ENCODE measurements around the gene AMBRA1. TPM values are rescaled to one million over a fixed set of nuclear protein-coding genes. Genes with fewer than 3 reads are reported as not detected.

AMBRA1 gene
- total RNA-seq, 1 donor from 2014 or later = 45.8 TPM

GRCh38 chr11:46393231-46393616, 200.6 kb downstream of the AMBRA1 start:
- no peak for DNase-seq (ENCODE audit: low read depth, low spot score)
- Mint-ChIP-seq H3K27me3 (ENCODE audit: low read depth) (peaks cover 49% of the 10 kb centered on the region), H3K36me3 (ENCODE audit: low read depth) (no peaks in the 10 kb centered on the region), H3K4me1 (peaks cover 15% of the 10 kb centered on the region), H3K9me3 (no peaks in the 10 kb centered on the region), H3K27ac (ENCODE audit: unreplicated experiment) (no peak overlapping the region), H3K4me3 (peak overlapping the region; percentile 90)
- TF ChIP-seq, protein P1, sequence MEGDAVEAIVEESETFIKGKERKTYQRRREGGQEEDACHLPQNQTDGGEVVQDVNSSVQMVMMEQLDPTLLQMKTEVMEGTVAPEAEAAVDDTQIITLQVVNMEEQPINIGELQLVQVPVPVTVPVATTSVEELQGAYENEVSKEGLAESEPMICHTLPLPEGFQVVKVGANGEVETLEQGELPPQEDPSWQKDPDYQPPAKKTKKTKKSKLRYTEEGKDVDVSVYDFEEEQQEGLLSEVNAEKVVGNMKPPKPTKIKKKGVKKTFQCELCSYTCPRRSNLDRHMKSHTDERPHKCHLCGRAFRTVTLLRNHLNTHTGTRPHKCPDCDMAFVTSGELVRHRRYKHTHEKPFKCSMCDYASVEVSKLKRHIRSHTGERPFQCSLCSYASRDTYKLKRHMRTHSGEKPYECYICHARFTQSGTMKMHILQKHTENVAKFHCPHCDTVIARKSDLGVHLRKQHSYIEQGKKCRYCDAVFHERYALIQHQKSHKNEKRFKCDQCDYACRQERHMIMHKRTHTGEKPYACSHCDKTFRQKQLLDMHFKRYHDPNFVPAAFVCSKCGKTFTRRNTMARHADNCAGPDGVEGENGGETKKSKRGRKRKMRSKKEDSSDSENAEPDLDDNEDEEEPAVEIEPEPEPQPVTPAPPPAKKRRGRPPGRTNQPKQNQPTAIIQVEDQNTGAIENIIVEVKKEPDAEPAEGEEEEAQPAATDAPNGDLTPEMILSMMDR (conservative IDR thresholded peaks at IDR 0.05) = no peak

DNA sequence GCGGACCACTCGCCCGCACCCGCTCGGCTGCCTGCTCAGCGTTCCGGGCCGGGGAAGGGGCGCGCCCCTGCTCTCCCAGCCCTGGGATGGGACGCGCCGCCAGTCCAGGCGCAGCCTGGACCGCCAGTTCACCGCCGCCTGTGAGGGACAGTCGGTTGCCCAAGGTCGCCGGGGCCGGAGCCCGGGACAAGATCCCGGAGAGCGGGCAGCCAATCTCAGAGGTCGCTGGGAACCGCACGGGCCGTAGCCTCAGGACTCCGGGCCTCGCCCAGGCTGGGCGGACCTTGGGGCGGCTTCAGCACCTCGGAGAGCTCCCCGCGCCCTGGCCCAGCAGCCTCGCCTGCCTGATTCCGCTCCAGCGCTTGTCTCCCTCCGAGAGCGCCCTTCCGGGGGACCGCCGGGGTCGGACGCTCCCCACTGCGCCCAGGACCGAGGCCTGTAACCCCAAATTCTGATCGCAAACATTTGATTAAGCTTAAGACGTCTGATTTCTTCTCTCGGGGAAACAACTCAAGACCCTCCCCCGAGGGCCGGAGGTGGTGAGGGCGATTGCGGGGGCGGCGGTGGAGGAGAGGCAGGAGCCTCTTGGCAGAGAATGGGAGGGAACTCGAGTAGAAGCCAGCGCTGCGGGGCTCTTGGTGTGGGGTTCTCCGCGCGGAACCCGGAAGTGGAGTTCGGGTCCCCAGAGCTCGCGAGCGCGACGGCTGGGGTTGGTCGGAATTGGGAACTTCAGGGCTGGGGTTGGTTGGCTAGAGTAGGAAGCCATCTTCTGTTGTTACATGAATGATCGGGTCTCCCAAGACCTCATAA, 201.2 kb downstream of the AMBRA1 start:
- Mint-ChIP-seq H3K36me3 (ENCODE audit: low read depth) (no peaks in the 10 kb centered on the region), H3K4me3 (peak overlapping the region; percentile 90), H3K9me3 (no peaks in the 10 kb centered on the region), H3K27me3 (ENCODE audit: low read depth) (peaks cover 55% of the 10 kb centered on the region), H3K27ac (ENCODE audit: unreplicated experiment) (no peak overlapping the region), H3K4me1 (peaks cover 18% of the 10 kb centered on the region)
- peak; percentile 85 for DNase-seq (ENCODE audit: low read depth, low spot score)
- TF ChIP-seq, protein P1 (conservative IDR thresholded peaks at IDR 0.05) = no peak

DNA sequence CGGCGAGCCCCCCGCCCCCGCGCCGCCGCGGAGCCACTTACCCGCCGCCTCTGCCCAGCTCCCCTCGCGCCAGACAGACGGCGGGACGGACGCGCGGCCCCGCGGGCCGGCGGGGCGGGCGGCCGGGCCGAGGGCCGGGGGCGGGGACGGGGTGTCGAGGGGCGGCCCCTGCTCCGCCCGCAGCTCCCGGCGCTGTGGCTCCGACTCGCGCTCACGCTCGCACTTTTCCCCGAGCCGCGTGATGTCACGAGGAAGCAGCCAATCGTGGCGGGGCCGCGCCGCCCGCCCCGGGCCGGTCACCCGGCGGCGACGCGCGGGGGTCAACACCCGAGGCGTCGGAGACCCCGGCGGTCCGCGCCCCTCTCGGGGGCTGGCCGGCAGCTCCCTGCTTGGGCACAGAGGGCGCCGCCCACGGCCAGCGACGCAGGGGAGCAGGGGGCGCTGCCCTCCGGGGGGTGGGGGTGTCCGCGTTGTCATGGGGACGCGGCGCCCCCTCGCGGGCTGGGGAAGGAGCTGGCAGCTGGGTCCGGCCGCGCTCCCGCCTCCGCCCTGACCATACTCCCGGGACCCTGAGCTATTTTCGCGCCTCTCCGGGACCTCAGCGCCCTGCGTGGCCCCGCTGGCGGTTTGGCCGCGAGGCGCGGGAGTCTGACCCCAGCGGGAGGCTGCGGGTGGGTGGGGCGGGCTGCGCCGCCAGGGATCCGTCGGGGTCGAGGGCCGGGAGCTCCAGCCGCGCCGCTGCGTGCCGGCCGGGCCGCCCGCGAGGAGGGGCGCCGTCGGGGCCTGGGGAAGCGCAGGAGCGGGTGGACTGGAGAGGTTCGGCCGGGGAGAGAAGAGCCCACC, 202.0 kb downstream of the AMBRA1 start, which contains the start of gene CHRM4:
TSS of gene CHRM4 (minus strand) at position 199 of the 843 bp plus-strand sequence. CDS start 5,219 bp downstream, outside the sequence.
- no peaks in the 10 kb centered on the region for H3K9me3 Mint-ChIP-seq
- H3K27ac Mint-ChIP-seq (ENCODE audit: unreplicated experiment) = no peak within 1 kb of the TSS
- peaks cover 18% of the 10 kb centered on the region for H3K4me1 Mint-ChIP-seq

GRCh38 chr11:46391186-46391577, 202.6 kb downstream of the AMBRA1 start:
- DNase-seq (ENCODE audit: low read depth, low spot score) = no peak
- H3K27me3 Mint-ChIP-seq (ENCODE audit: low read depth) = peaks cover 69% of the 10 kb centered on the region

More for the DNA sequence above, 202.0 kb downstream of the AMBRA1 start, which contains the start of gene CHRM4:
- peak within 1 kb of the TSS; percentile 90 for H3K4me3 Mint-ChIP-seq
- H3K27me3 Mint-ChIP-seq (ENCODE audit: low read depth) = peaks cover 63% of the 10 kb centered on the region
- TF ChIP-seq, protein P1 (conservative IDR thresholded peaks at IDR 0.05) = peak; percentile 57
- peak; percentile 51 for DNase-seq (ENCODE audit: low read depth, low spot score)
- no peaks in the 10 kb centered on the region for H3K36me3 Mint-ChIP-seq (ENCODE audit: low read depth)

More at GRCh38 chr11:46391186-46391577, 202.6 kb downstream of the AMBRA1 start:
- TF ChIP-seq, protein P1 (conservative IDR thresholded peaks at IDR 0.05) = no peak
- Mint-ChIP-seq H3K9me3 (no peaks in the 10 kb centered on the region), H3K4me1 (peaks cover 18% of the 10 kb centered on the region), H3K27ac (ENCODE audit: unreplicated experiment) (no peak overlapping the region), H3K36me3 (ENCODE audit: low read depth) (no peaks in the 10 kb centered on the region), H3K4me3 (no peak overlapping the region)

Measured in neural crest cell (in vitro differentiated cells).